ENCODE data around the gene LACTBL1.

LACTBL1 gene

GRCh38 chr1:22936681-22937080 lies 36.0 kb downstream of the LACTBL1 start:
- no peak for DNase-seq

GRCh38 chr1:22935433-22935832 lies 37.2 kb downstream of the LACTBL1 start:
- no peak for DNase-seq

GRCh38 chr1:22932803-22933470 lies 39.7 kb downstream of the LACTBL1 start:
- DNase-seq = no peak

- DNase-seq = no peak
Measured at GRCh38 chr1:22930240-22930912, 42.3 kb downstream of the LACTBL1 start.

GRCh38 chr1:22925111-22925510 lies 47.6 kb downstream of the LACTBL1 start:
- DNase-seq = no peak

- DNase-seq = no peak
Measured at GRCh38 chr1:22922640-22923039, 50.0 kb downstream of the LACTBL1 start.

GRCh38 chr1:22921452-22922126 lies 51.1 kb downstream of the LACTBL1 start:
- DNase-seq = no peak

- no peak for DNase-seq
Measured at GRCh38 chr1:22920734-22921451, 51.8 kb downstream of the LACTBL1 start.

GRCh38 chr1:22920026-22920733 lies 52.5 kb downstream of the LACTBL1 start:
- DNase-seq = no peak

GRCh38 chr1:22919341-22920025 lies 53.2 kb downstream of the LACTBL1 start:
- DNase-seq = no peak

- no peak for DNase-seq
Measured at GRCh38 chr1:22918644-22919043, 54.0 kb downstream of the LACTBL1 start.

GRCh38 chr1:22917989-22918388 lies 54.7 kb downstream of the LACTBL1 start:
- DNase-seq = no peak

- no peak for DNase-seq
Measured at GRCh38 chr1:22916471-22916820, 56.2 kb downstream of the LACTBL1 start.

GRCh38 chr1:22915816-22916470 lies 56.7 kb downstream of the LACTBL1 start:
- DNase-seq = no peak

GRCh38 chr1:22915231-22915630 lies 57.4 kb downstream of the LACTBL1 start:
- no peak for DNase-seq

GRCh38 chr1:22914633-22915217 lies 57.9 kb downstream of the LACTBL1 start:
- no peak for DNase-seq

GRCh38 chr1:22914156-22914555 lies 58.5 kb downstream of the LACTBL1 start:
- no peak for DNase-seq

GRCh38 chr1:22913421-22914141 lies 59.1 kb downstream of the LACTBL1 start:
- DNase-seq = no peak

- DNase-seq = no peak
Measured at GRCh38 chr1:22912311-22912710, 60.4 kb downstream of the LACTBL1 start.

GRCh38 chr1:22910986-22911651 lies 61.5 kb downstream of the LACTBL1 start:
- no peak for DNase-seq

Measured in effector CD8-positive, alpha-beta T cell (primary cell).